ENCODE results near the gene SHCBP1L.

DNA sequence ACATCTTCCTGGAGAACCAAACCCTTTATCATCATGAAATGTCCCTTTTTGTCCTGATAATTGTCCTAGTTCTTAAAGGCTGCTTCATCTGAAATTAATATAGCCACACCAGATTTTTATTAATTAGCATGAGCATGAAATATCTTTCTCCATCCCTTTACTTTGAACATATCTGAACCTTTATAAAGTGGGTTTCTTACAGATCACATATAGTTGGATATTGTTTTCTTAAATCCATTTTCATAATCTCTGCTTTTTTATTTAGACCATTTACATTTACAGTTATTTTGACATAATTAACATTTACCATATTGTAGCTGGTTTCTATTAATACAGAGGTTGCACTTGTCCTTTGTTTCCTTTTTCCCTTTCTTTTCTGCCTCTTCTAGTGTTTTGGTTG, 17.2 kb downstream of the SHCBP1L start:
- TF ChIP-seq POLR2A (IDR thresholded peaks at IDR 0.05; ENCODE audit: low read depth), result no peak
- TF ChIP-seq, protein P1, sequence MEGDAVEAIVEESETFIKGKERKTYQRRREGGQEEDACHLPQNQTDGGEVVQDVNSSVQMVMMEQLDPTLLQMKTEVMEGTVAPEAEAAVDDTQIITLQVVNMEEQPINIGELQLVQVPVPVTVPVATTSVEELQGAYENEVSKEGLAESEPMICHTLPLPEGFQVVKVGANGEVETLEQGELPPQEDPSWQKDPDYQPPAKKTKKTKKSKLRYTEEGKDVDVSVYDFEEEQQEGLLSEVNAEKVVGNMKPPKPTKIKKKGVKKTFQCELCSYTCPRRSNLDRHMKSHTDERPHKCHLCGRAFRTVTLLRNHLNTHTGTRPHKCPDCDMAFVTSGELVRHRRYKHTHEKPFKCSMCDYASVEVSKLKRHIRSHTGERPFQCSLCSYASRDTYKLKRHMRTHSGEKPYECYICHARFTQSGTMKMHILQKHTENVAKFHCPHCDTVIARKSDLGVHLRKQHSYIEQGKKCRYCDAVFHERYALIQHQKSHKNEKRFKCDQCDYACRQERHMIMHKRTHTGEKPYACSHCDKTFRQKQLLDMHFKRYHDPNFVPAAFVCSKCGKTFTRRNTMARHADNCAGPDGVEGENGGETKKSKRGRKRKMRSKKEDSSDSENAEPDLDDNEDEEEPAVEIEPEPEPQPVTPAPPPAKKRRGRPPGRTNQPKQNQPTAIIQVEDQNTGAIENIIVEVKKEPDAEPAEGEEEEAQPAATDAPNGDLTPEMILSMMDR (IDR thresholded peaks at IDR 0.05), result no peak
- TF ChIP-seq POLR2AphosphoS5 (IDR thresholded peaks at IDR 0.05), result no peak
